ENCODE results near the gene TTC8. TPM values are rescaled to one million over a fixed set of nuclear protein-coding genes. Genes with fewer than 3 reads are reported as not detected.
"Not testable (repeated sequence)": the region's sequence is repeated elsewhere in the genome, so short reads cannot be mapped to it uniquely, and the experiment has no call there.

The TTC8 gene
- total RNA-seq, 5 donors from 2014 or later (not counting 1 experiment from before 2014, with no cell fraction given): 0.75 to 2.7 (median 2.1) TPM

- ChIA-PET POLR2A (no interaction called here), CTCF (interaction anchor here in 1 of 2 donors (1.0 kb wide), 1 partner anchor 60 kb away, joined by 3 read pairs; the partner anchor contains the start of gene EML5)
- H3K4me3 Mint-ChIP-seq: no peak overlapping the region
- peaks cover 7% of the 10 kb centered on the region for H3K36me3 Mint-ChIP-seq
- no peaks in the 10 kb centered on the region for H3K4me1 Mint-ChIP-seq
- Histone ChIP-seq H3K4me3 (ENCODE audit: control insufficient read depth in 1 of 2, extremely low read depth in 1 of 2, low read length in 1 of 2) (no peak overlapping the region), H3K27me3 (replicated peaks in 1 of 2; ENCODE audit: control insufficient read depth in 2 of 2, extremely low read depth in 1 of 2, insufficient read depth in 2 of 2, low read length in 1 of 2) (no peaks in the 10 kb centered on the region), H3K9me3 (no peaks in the 10 kb centered on the region), H3K36me3 (ENCODE audit: control insufficient read depth in 2 of 2, extremely low read depth in 1 of 2, insufficient read depth in 1 of 2, low read length in 1 of 2) (no peaks in the 10 kb centered on the region), H3K27ac (ENCODE audit: low read length) (no peak overlapping the region), H3K4me1 (ENCODE audit: control insufficient read depth in 1 of 2, extremely low read depth in 1 of 2, insufficient read depth in 2 of 2, low read length in 2 of 2) (no peaks in the 10 kb centered on the region)
- no peak for ATAC-seq (replicated peaks in 1 of 4)
- no peak for DNase-seq
- no peaks in the 10 kb centered on the region for H3K27me3 Mint-ChIP-seq
- H3K9me3 Mint-ChIP-seq: no peaks in the 10 kb centered on the region
- H3K27ac Mint-ChIP-seq: no peak overlapping the region
- WGBS (ENCODE audit: insufficient coverage): no CpG with 5 or more reads among the region's 1 CpG
These were observed 28.2 kb downstream of the TTC8 start for GRCh38 chr14:88852632-88853031.

GRCh38 chr14:88853129-88853528 lies 28.7 kb downstream of the TTC8 start:
- H3K36me3 Mint-ChIP-seq: peaks cover 7% of the 10 kb centered on the region
- H3K4me1 Mint-ChIP-seq: no peaks in the 10 kb centered on the region
- DNase-seq (no peak), ATAC-seq (replicated peaks in 1 of 4) (no peak)
- no peaks in the 10 kb centered on the region for H3K27me3 ChIP-seq (replicated peaks in 1 of 2; ENCODE audit: control insufficient read depth in 2 of 2, extremely low read depth in 1 of 2, insufficient read depth in 2 of 2, low read length in 1 of 2)
- H3K9me3 Mint-ChIP-seq: no peaks in the 10 kb centered on the region
- ChIA-PET POLR2A (interaction anchor here in 1 of 2 donors (0.7 kb wide), 1 partner anchor 26 kb away, joined by 5 read pairs; no protein-coding TSS in a partner anchor), CTCF (no interaction called here)
- no peaks in the 10 kb centered on the region for H3K9me3 ChIP-seq
- no peak overlapping the region for H3K4me3 Mint-ChIP-seq
- H3K4me3 ChIP-seq (ENCODE audit: control insufficient read depth in 1 of 2, extremely low read depth in 1 of 2, low read length in 1 of 2): no peak overlapping the region
- no peaks in the 10 kb centered on the region for H3K27me3 Mint-ChIP-seq
- no peaks in the 10 kb centered on the region for H3K36me3 ChIP-seq (ENCODE audit: control insufficient read depth in 2 of 2, extremely low read depth in 1 of 2, insufficient read depth in 1 of 2, low read length in 1 of 2)
- H3K27ac ChIP-seq (ENCODE audit: low read length): no peak overlapping the region
- H3K27ac Mint-ChIP-seq: no peak overlapping the region
- no peaks in the 10 kb centered on the region for H3K4me1 ChIP-seq (ENCODE audit: control insufficient read depth in 1 of 2, extremely low read depth in 1 of 2, insufficient read depth in 2 of 2, low read length in 2 of 2)

GRCh38 chr14:88856786-88857366 lies 32.4 kb downstream of the TTC8 start:
- Histone ChIP-seq H3K4me3 (ENCODE audit: control insufficient read depth in 1 of 2, extremely low read depth in 1 of 2, low read length in 1 of 2) (no peak overlapping the region), H3K9me3 (no peaks in the 10 kb centered on the region), H3K4me1 (ENCODE audit: control insufficient read depth in 1 of 2, extremely low read depth in 1 of 2, insufficient read depth in 2 of 2, low read length in 2 of 2) (no peaks in the 10 kb centered on the region), H3K27me3 (replicated peaks in 1 of 2; ENCODE audit: control insufficient read depth in 2 of 2, extremely low read depth in 1 of 2, insufficient read depth in 2 of 2, low read length in 1 of 2) (no peaks in the 10 kb centered on the region), H3K36me3 (ENCODE audit: control insufficient read depth in 2 of 2, extremely low read depth in 1 of 2, insufficient read depth in 1 of 2, low read length in 1 of 2) (no peaks in the 10 kb centered on the region), H3K27ac (ENCODE audit: low read length) (no peak overlapping the region)
- no peak overlapping the region for H3K27ac Mint-ChIP-seq
- ATAC-seq (replicated peaks in 1 of 4) (no peak), DNase-seq (no peak)
- H3K27me3 Mint-ChIP-seq: no peaks in the 10 kb centered on the region
- ChIA-PET POLR2A (no interaction called here), CTCF (no interaction called here)
- H3K4me3 Mint-ChIP-seq: no peak overlapping the region
- 80% methylated on average over 1 of the region's 1 CpG for WGBS (ENCODE audit: insufficient coverage)
- no peaks in the 10 kb centered on the region for H3K4me1 Mint-ChIP-seq
- H3K9me3 Mint-ChIP-seq: no peaks in the 10 kb centered on the region
- peaks cover 20% of the 10 kb centered on the region for H3K36me3 Mint-ChIP-seq

- H3K4me3 ChIP-seq (ENCODE audit: control insufficient read depth in 1 of 2, extremely low read depth in 1 of 2, low read length in 1 of 2); CTCF ChIA-PET; H3K27ac ChIP-seq (ENCODE audit: low read length); POLR2A ChIA-PET; H3K4me3 Mint-ChIP-seq; H3K4me1 Mint-ChIP-seq; H3K27me3 Mint-ChIP-seq; H3K9me3 ChIP-seq; DNase-seq; H3K27me3 ChIP-seq (replicated peaks in 1 of 2; ENCODE audit: control insufficient read depth in 2 of 2, extremely low read depth in 1 of 2, insufficient read depth in 2 of 2, low read length in 1 of 2); H3K36me3 ChIP-seq (ENCODE audit: control insufficient read depth in 2 of 2, extremely low read depth in 1 of 2, insufficient read depth in 1 of 2, low read length in 1 of 2); H3K27ac Mint-ChIP-seq; ATAC-seq (replicated peaks in 1 of 4); H3K4me1 ChIP-seq (ENCODE audit: control insufficient read depth in 1 of 2, extremely low read depth in 1 of 2, insufficient read depth in 2 of 2, low read length in 2 of 2); H3K9me3 Mint-ChIP-seq: not testable (repeated sequence)
- H3K36me3 Mint-ChIP-seq: peaks cover 23% of the 10 kb centered on the region
- WGBS (ENCODE audit: insufficient coverage): 92% methylated on average over 2 of the region's 3 CpGs
These were observed 33.4 kb downstream of the TTC8 start for GRCh38 chr14:88857861-88858260.

GRCh38 chr14:88859118-88859517 lies 34.7 kb downstream of the TTC8 start:
- not testable (repeated sequence) for ATAC-seq (replicated peaks in 1 of 4)

GRCh38 chr14:88863167-88863566 lies 38.7 kb downstream of the TTC8 start:
- Histone ChIP-seq H3K27ac (ENCODE audit: low read length) (no peak overlapping the region), H3K4me1 (ENCODE audit: control insufficient read depth in 1 of 2, extremely low read depth in 1 of 2, insufficient read depth in 2 of 2, low read length in 2 of 2) (no peaks in the 10 kb centered on the region), H3K36me3 (ENCODE audit: control insufficient read depth in 2 of 2, extremely low read depth in 1 of 2, insufficient read depth in 1 of 2, low read length in 1 of 2) (no peaks in the 10 kb centered on the region), H3K4me3 (ENCODE audit: control insufficient read depth in 1 of 2, extremely low read depth in 1 of 2, low read length in 1 of 2) (no peak overlapping the region), H3K27me3 (replicated peaks in 1 of 2; ENCODE audit: control insufficient read depth in 2 of 2, extremely low read depth in 1 of 2, insufficient read depth in 2 of 2, low read length in 1 of 2) (no peaks in the 10 kb centered on the region), H3K9me3 (no peaks in the 10 kb centered on the region)
- POLR2A ChIA-PET: no interaction called here
- ATAC-seq (replicated peaks in 1 of 4) (no peak), DNase-seq (no peak)
- WGBS (ENCODE audit: insufficient coverage): 100% methylated on average over 1 of the region's 1 CpG
- no peaks in the 10 kb centered on the region for H3K27me3 Mint-ChIP-seq
- H3K4me1 Mint-ChIP-seq: no peaks in the 10 kb centered on the region
- H3K9me3 Mint-ChIP-seq: no peaks in the 10 kb centered on the region
- H3K36me3 Mint-ChIP-seq: peaks cover 16% of the 10 kb centered on the region
- no peak overlapping the region for H3K27ac Mint-ChIP-seq
- CTCF ChIA-PET: no interaction called here
- H3K4me3 Mint-ChIP-seq: no peak overlapping the region

More at GRCh38 chr14:88859118-88859517, 34.7 kb downstream of the TTC8 start:
- no CpG with 5 or more reads among the region's 2 CpGs for WGBS (ENCODE audit: insufficient coverage)
- POLR2A ChIA-PET; H3K36me3 ChIP-seq (ENCODE audit: control insufficient read depth in 2 of 2, extremely low read depth in 1 of 2, insufficient read depth in 1 of 2, low read length in 1 of 2); H3K27me3 ChIP-seq (replicated peaks in 1 of 2; ENCODE audit: control insufficient read depth in 2 of 2, extremely low read depth in 1 of 2, insufficient read depth in 2 of 2, low read length in 1 of 2); H3K9me3 ChIP-seq; H3K9me3 Mint-ChIP-seq; H3K4me3 Mint-ChIP-seq; H3K4me1 Mint-ChIP-seq; H3K4me3 ChIP-seq (ENCODE audit: control insufficient read depth in 1 of 2, extremely low read depth in 1 of 2, low read length in 1 of 2); DNase-seq; H3K4me1 ChIP-seq (ENCODE audit: control insufficient read depth in 1 of 2, extremely low read depth in 1 of 2, insufficient read depth in 2 of 2, low read length in 2 of 2); H3K27ac ChIP-seq (ENCODE audit: low read length); CTCF ChIA-PET; H3K27ac Mint-ChIP-seq; H3K27me3 Mint-ChIP-seq: not testable (repeated sequence)
- H3K36me3 Mint-ChIP-seq: peaks cover 21% of the 10 kb centered on the region

GRCh38 chr14:88864198-88864597 lies 39.7 kb downstream of the TTC8 start:
- ATAC-seq (replicated peaks in 1 of 4) (no peak), DNase-seq (no peak)
- Mint-ChIP-seq H3K27ac (no peak overlapping the region), H3K27me3 (no peaks in the 10 kb centered on the region), H3K4me3 (no peak overlapping the region), H3K9me3 (no peaks in the 10 kb centered on the region), H3K36me3 (peaks cover 11% of the 10 kb centered on the region), H3K4me1 (no peaks in the 10 kb centered on the region)
- WGBS (ENCODE audit: insufficient coverage): 100% methylated on average over 1 of the region's 1 CpG
- POLR2A ChIA-PET: no interaction called here
- Histone ChIP-seq H3K4me3 (ENCODE audit: control insufficient read depth in 1 of 2, extremely low read depth in 1 of 2, low read length in 1 of 2) (no peak overlapping the region), H3K36me3 (ENCODE audit: control insufficient read depth in 2 of 2, extremely low read depth in 1 of 2, insufficient read depth in 1 of 2, low read length in 1 of 2) (no peaks in the 10 kb centered on the region), H3K27ac (ENCODE audit: low read length) (no peak overlapping the region), H3K27me3 (replicated peaks in 1 of 2; ENCODE audit: control insufficient read depth in 2 of 2, extremely low read depth in 1 of 2, insufficient read depth in 2 of 2, low read length in 1 of 2) (no peaks in the 10 kb centered on the region), H3K9me3 (no peaks in the 10 kb centered on the region), H3K4me1 (ENCODE audit: control insufficient read depth in 1 of 2, extremely low read depth in 1 of 2, insufficient read depth in 2 of 2, low read length in 2 of 2) (no peaks in the 10 kb centered on the region)
- CTCF ChIA-PET: no interaction called here
